SK-MEL-5 (cell line): ENCODE results near the gene FAM228A. TPM values are rescaled to one million over a fixed set of nuclear protein-coding genes. Genes with fewer than 3 reads are reported as not detected.
"Not testable (repeated sequence)": the region's sequence is repeated elsewhere in the genome, so short reads cannot be mapped to it uniquely, and the experiment has no call there.

ENCODE experiments used
- DNase-seq: peaks from one replicate; pipeline ENCODE4 v3.0.0-alpha.2; 2016; ENCODE audit warnings: low read depth, low spot score
- in situ Hi-C: cut with HindIII; loops from 2 replicates; pipeline ENCODE4 v1.10.0; 2016; ENCODE audit warnings: low sequenced_read_pairs, high pct_unique_total_duplicates, low pct_unique_long_range_greater_than_20kb
- polyA plus RNA-seq, 2 experiments: library from polyadenylated mRNA; depleted of rRNA; stranded (reverse); fragments of >200 nt; gene quantifications; 2 replicates each; pipeline ENCODE4 v1.2.3, GENCODE V29; 2015
- total RNA-seq: library from RNA; depleted of rRNA; stranded (reverse); fragments of >200 nt; shearing (Covaris generic); gene quantifications from 2 replicates; pipeline ENCODE4 v1.2.3, GENCODE V29; 2014; rRNA removed

The FAM228A gene
- not detected in 2 replicates for total RNA-seq
- polyA plus RNA-seq (2015; cell fraction: cytosol; rRNA removed), result not detected in 2 replicates
- polyA plus RNA-seq (2015; cell fraction: nucleus; rRNA removed), result not detected in 2 replicates

DNA sequence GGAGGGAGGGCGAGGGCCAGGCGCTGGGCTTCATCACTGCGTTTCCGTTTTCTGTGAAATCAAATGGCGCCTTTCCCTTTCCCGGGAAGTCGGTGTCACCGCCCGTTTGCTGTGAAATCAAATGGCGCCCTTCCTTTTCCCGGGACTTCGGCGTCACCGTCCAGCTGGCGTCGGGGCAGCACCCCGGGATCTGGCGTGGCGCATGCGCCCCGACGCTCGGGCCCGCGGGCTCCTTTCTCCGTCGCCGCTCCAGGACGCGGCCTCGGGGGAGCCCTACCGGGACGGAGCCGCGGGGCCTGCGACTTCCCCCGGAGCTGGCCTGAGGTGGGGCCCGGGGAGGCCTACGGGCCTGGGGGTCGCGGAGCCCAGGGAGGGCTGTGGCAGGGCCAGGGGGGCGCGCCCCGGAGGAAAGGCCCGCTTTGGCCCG is at the start of gene FAM228A:
TSS of gene FAM228A (plus strand) at position 203 of the 427 bp plus-strand sequence. CDS start 428 bp downstream, outside the sequence.
- DNase-seq, result no peak
- in situ Hi-C loops, result no loop called here

GRCh38 chr2:24125956-24126355 is 48.9 kb upstream of the FAM228A start:
- DNase-seq, result no peak
- in situ Hi-C loops, result no loop called here

DNA sequence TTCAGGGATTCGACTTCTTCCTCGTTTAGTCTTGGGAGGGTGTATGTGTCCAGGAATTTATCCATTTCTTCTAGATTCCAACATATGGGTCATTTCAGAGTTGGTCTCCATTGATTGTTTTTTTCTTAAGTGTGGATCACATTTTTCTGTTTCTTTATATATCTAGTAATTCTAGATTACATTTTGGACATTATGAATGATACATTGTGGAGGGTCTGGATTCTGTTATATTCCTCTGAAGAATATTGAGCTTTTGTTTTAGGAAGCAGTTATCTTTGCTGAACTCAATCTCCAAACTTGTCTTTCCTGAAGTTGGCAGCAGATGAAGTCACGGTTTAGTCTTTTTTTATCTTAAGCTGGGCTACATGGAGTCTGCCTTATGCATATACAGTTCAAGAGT is 42.3 kb upstream of the FAM228A start:
- in situ Hi-C loops, result no loop called here
- no peak for DNase-seq

GRCh38 chr2:24140305-24140704 is 34.5 kb upstream of the FAM228A start:
- in situ Hi-C loops, DNase-seq: not testable (repeated sequence)

DNA sequence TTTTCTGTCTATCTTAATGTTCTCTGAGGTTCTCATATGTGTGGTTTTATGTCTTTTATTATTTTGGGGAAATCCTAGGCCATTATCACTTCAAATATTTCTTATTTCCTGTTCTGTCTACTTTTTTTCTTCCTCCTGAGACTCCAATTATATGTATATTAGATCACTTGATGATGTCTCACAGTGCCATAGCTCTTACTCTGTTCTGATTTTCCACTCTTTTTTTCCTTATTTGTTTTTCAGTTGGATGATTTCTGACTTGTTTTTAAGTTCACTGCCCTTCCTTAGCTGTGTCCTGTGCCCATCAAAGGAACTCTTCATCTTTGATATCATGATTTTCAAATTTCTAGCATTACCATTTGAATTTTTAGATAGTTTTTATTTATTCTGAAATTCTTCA is 27.5 kb upstream of the FAM228A start:
- no peak for DNase-seq
- in situ Hi-C loops, result no loop called here

GRCh38 chr2:24152413-24153197 is 22.2 kb upstream of the FAM228A start:
- DNase-seq, result no peak

GRCh38 chr2:24153478-24153877 is 21.4 kb upstream of the FAM228A start:
- in situ Hi-C loops, result no loop called here
- no peak for DNase-seq

More at GRCh38 chr2:24152413-24153197, 22.2 kb upstream of the FAM228A start:
- in situ Hi-C loops, result no loop called here

DNA sequence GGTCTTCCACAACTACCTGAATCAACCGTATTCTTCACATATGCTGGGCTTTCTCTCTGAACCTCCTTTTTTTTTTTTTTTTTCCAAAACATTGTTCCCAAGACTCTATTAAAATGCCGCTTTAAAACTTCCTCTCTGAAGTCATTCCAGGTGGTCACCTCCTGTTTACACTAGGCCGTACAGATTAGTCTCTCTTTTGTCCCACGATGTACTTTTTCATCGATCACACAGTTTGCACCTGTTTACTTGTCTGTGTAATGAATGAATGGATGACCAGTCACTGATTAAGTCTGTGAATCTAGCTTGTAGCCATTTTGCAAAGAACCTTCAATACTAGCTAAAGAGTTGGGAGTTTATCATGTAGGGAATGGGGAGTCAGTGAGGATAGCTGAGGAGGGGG is 16.7 kb upstream of the FAM228A start:
- in situ Hi-C loops, result no loop called here
- DNase-seq, result no peak

DNA sequence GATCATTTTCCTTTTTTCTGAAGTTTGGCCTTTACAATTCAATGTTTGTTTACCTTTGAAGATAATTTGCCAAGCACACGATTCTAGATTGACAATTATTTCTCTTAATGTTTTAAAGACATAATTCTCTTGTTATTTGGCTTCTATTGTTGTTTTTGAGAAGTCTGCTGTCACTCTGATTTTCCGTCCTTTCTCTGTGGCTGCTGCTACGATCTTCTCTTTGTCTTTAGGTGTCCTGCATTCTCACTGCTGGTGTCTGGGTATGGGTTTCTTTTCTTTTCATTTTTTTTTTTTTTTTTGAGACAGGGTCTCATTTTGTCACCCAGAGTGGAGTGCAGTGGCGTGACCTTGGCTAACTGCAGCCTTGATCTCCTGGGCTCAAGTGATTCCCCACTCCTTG is 15.1 kb upstream of the FAM228A start:
- in situ Hi-C loops, result no loop called here
- DNase-seq, result no peak

- DNase-seq, result no peak
- in situ Hi-C loops, result no loop called here
Observed at GRCh38 chr2:24160761-24161160, 14.1 kb upstream of the FAM228A start.

DNA sequence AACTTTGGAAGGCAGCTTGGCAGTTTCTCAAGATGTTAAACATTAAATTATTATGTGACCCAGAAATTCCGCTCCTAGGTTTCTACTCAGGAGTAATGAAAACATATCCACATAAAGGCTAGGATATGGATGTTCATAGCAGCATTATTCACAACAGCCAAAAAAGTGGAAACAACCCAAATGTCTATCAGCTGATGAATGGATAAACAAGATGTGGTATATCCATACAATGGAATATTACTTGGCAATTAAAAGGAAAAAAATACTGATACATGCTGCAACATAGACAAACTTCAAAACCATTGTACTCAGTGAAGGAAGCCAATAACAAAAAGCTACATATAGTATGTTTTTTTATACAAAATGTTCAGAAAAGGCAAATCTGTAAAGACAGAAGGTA is 12.4 kb upstream of the FAM228A start:
- in situ Hi-C loops, result no loop called here

GRCh38 chr2:24163186-24163585 is 11.7 kb upstream of the FAM228A start:
- no peak for DNase-seq
- in situ Hi-C loops, result no loop called here

More for the DNA sequence above, 12.4 kb upstream of the FAM228A start:
- no peak for DNase-seq

DNA sequence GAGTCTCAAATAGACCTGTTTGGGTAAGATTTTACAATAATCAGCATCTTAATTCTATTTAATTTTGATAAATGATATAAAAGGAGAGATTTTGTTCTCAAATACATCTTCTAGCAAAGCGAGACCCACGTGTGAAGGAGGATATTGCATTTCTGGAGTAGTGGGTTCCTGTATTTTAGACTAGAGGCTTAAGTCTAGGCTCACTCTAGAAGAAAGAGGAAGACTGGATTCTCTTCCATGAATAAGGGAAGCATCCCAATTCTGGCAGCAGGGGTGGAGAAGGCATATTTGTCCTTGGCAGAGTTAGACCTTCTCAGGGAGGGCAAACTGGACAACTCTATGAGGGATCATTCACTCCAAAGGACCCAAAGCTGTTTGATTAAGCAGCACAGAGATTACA is 11.3 kb upstream of the FAM228A start:
- in situ Hi-C loops, result no loop called here
- no peak for DNase-seq

DNA sequence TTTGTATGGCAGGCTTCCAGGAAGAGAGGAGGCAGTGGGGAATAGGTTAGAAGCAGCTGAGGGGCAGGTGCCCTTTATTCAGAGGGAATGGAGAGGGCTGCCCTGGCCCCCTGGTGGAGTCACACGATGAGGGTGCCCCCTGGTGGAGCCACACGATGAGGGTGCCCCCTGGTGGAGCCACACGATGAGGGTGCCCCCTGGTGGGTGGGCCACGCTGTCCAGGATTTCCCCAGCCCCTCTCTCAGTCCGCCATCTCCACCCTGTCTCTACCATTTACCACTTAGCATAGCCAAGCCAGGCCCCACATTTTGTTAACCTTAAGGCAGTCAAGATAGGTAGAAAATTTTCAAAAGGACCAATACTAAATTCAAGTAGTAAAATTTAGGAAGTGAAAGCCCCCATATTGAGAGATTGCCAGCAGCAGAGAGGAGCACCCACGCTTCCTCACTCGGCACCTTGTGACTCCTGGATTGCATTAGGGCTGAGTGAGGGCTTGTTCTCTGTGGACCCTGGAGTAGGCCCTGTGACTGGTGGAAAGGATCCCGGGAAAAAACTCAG is 10.4 kb upstream of the FAM228A start:
- peak; percentile 67 for DNase-seq

GRCh38 chr2:24169023-24169422 is 5.8 kb upstream of the FAM228A start:
- DNase-seq, result no peak

More for the DNA sequence above, 10.4 kb upstream of the FAM228A start:
- in situ Hi-C loops, result no loop called here

GRCh38 chr2:24175631-24176187 is 856 bp downstream of the FAM228A start:
- in situ Hi-C loops, result no loop called here
- no peak for DNase-seq

More at GRCh38 chr2:24169023-24169422, 5.8 kb upstream of the FAM228A start:
- in situ Hi-C loops, result no loop called here

GRCh38 chr2:24176326-24176725 is 1.5 kb downstream of the FAM228A start:
- in situ Hi-C loops, result no loop called here

GRCh38 chr2:24179683-24180082 is 4.8 kb downstream of the FAM228A start:
- in situ Hi-C loops, result no loop called here
- DNase-seq, result no peak

More at GRCh38 chr2:24176326-24176725, 1.5 kb downstream of the FAM228A start:
- peak; percentile 48 for DNase-seq
